HepG2 (cell line): ENCODE results near the gene NMNAT1. TPM values are rescaled to one million over a fixed set of nuclear protein-coding genes. Genes with fewer than 3 reads are reported as not detected.

Source experiments
- ARID5B ChIP-seq: IDR thresholded peaks from 2 replicates; pipeline ENCODE4 v1.4.0; 2020; ENCODE audit warnings: mild to moderate bottlenecking, missing genetic modification reagents
- GRHL1 ChIP-seq: sonication (generic); formaldehyde crosslinking; conservative IDR thresholded peaks from 2 replicates; pipeline ENCODE4 v1.8.0; 2022; ENCODE audit warnings: missing genetic modification reagents
- HNRNPUL1 ChIP-seq: fragments of 200-400 bp; formaldehyde crosslinking; IDR thresholded peaks from 2 replicates; pipeline ENCODE4 v1.6.1; 2017; ENCODE audit warnings: low read depth, mild to moderate bottlenecking, low read length, moderate library complexity
- JUND ChIP-seq: sonication (generic); formaldehyde crosslinking; IDR thresholded peaks from 2 replicates; pipeline ENCODE4 v1.8.0; 2022; ENCODE audit warnings: mild to moderate bottlenecking, missing genetic modification reagents
- ZBTB38 ChIP-seq: sonication (generic); formaldehyde crosslinking; IDR thresholded peaks from 2 replicates; pipeline ENCODE4 v1.5.1; 2020; ENCODE audit warnings: mild to moderate bottlenecking, missing genetic modification reagents
- ZNF235 ChIP-seq: sonication (generic); formaldehyde crosslinking; IDR thresholded peaks from 2 replicates; pipeline ENCODE4 v1.8.1; 2023; ENCODE audit warnings: mild to moderate bottlenecking, missing genetic modification reagents, borderline replicate concordance
- ZNF605 ChIP-seq: sonication (generic); formaldehyde crosslinking; IDR thresholded peaks from 2 replicates; pipeline ENCODE4 v1.8.0; 2022; ENCODE audit warnings: mild to moderate bottlenecking, missing genetic modification reagents
- ZNF646 ChIP-seq: sonication (generic); formaldehyde crosslinking; IDR thresholded peaks from 2 replicates; pipeline ENCODE4 v1.9.0; 2021; ENCODE audit warnings: mild to moderate bottlenecking, missing genetic modification reagents
- polyA plus RNA-seq, 8 experiments: library from polyadenylated mRNA; depleted of rRNA in 3 of 8; stranded (reverse) in 7 of 8; unstranded in 1 of 8; fragments of >200 nt; fragmentation: Illumina TruSeq in 4 of 8; extraction: Trizol in 4 of 8; gene quantifications; 2 replicates each; pipeline versions ENCODE4 v1.2.1 to v1.2.3, GENCODE V29; 2011 to 2016; ENCODE audit warnings: low read depth in 4 of 8, missing spikeins in 1 of 8, mixed read lengths in 1 of 8; ENCODE audit not compliant: insufficient read depth in 1 of 8
- total RNA-seq, 5 experiments: library from RNA; depleted of rRNA; stranded (reverse); fragments of >200 nt; fragmentation: Illumina TruSeq; extraction: Trizol; gene quantifications; 2 replicates each; pipeline ENCODE4 v1.2.3, GENCODE V29; 2016; ENCODE audit warnings: low read depth in 1 of 5
- TF ChIP-seq, protein P1 (sequence below): sonication (generic); formaldehyde crosslinking; IDR thresholded peaks from 2 replicates; pipeline ENCODE4 v1.8.0; 2022; ENCODE audit warnings: mild to moderate bottlenecking, missing genetic modification reagents, moderate library complexity
- TF ChIP-seq, protein P2 (sequence below): sonication (generic); formaldehyde crosslinking; IDR thresholded peaks from 2 replicates; pipeline ENCODE4 v1.5.1; 2020; ENCODE audit warnings: missing genetic modification reagents, mild to moderate bottlenecking, borderline replicate concordance

NMNAT1 gene
- total and polyA plus RNA-seq, 2 of the 13 experiments (the other 11 are each of a cell fraction or from before 2014, with no cell fraction given), result 5.6 to 12.2 TPM

GRCh38 chr1:9929431-9930385, 13.6 kb upstream of the NMNAT1 start (continued):
- TF ChIP-seq ZNF646 (no peak), ZNF605 (0 out of 2 replicates have a peak, but pooled peaks have one; percentile 36), GRHL1 (CRISPR knock-in tag) (no peak), ARID5B (peak; percentile 90), HNRNPUL1 (no peak), ZNF235 (CRISPR knock-in tag) (no peak), JUND (no peak), ZBTB38 (CRISPR knock-in tag) (peak; percentile 57; the same call in 1 of the 2 replicates)
- TF ChIP-seq, protein P1, sequence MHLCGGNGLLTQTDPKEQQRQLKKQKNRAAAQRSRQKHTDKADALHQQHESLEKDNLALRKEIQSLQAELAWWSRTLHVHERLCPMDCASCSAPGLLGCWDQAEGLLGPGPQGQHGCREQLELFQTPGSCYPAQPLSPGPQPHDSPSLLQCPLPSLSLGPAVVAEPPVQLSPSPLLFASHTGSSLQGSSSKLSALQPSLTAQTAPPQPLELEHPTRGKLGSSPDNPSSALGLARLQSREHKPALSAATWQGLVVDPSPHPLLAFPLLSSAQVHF (CRISPR knock-in tag), result no peak
- TF ChIP-seq, protein P2, sequence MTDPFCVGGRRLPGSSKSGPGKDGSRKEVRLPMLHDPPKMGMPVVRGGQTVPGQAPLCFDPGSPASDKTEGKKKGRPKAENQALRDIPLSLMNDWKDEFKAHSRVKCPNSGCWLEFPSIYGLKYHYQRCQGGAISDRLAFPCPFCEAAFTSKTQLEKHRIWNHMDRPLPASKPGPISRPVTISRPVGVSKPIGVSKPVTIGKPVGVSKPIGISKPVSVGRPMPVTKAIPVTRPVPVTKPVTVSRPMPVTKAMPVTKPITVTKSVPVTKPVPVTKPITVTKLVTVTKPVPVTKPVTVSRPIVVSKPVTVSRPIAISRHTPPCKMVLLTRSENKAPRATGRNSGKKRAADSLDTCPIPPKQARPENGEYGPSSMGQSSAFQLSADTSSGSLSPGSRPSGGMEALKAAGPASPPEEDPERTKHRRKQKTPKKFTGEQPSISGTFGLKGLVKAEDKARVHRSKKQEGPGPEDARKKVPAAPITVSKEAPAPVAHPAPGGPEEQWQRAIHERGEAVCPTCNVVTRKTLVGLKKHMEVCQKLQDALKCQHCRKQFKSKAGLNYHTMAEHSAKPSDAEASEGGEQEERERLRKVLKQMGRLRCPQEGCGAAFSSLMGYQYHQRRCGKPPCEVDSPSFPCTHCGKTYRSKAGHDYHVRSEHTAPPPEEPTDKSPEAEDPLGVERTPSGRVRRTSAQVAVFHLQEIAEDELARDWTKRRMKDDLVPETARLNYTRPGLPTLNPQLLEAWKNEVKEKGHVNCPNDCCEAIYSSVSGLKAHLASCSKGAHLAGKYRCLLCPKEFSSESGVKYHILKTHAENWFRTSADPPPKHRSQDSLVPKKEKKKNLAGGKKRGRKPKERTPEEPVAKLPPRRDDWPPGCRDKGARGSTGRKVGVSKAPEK, result no peak
